SU-DHL-6 (cell line): ENCODE measurements around the gene NHS.

Experiments
- H2AFZ ChIP-seq: fragments of 200-600 bp; sonication (generic); 2 replicates; pipeline ENCODE4 v1.6.1; 2014; ENCODE audit warnings: low read depth, mild to moderate bottlenecking, moderate library complexity, mixed read lengths, antibody characterized with exemption, low read length; ENCODE audit not compliant: severe bottlenecking
- H3F3A ChIP-seq: fragments of 200-600 bp; shearing (Covaris generic); 2 replicates; pipeline ENCODE4 v1.6.0; 2016; ENCODE audit warnings: antibody characterized with exemption, mild to moderate bottlenecking; ENCODE audit not compliant: insufficient read depth
- H3K27ac ChIP-seq: fragments of 200-600 bp; sonication (generic); 2 replicates; pipeline ENCODE4 v1.5.1; 2016; ENCODE audit warnings: low read depth, mild to moderate bottlenecking, low read length, moderate library complexity, mixed read lengths
- H3K27me3 ChIP-seq: fragments of 200-600 bp; sonication (generic), shearing (Covaris generic); 2 replicates; pipeline ENCODE4 v1.6.0; 2014; ENCODE audit warnings: mild to moderate bottlenecking, low read length
- H3K36me3 ChIP-seq: fragments of 200-600 bp; sonication (generic); 2 replicates; pipeline ENCODE4 v1.6.1; 2014; ENCODE audit warnings: mild to moderate bottlenecking, low read length, mixed read lengths
- H3K4me2 ChIP-seq: fragments of 300-600, 200-600 bp; shearing (Covaris generic), sonication (generic); 2 replicates; pipeline ENCODE4 v1.6.0; 2014; ENCODE audit warnings: low read length, low read depth, mild to moderate bottlenecking; ENCODE audit not compliant: poor library complexity, severe bottlenecking
- H3K4me3 ChIP-seq: fragments of 200-600 bp; sonication (generic); 2 replicates; pipeline ENCODE4 v1.5.1; 2014; ENCODE audit warnings: antibody characterized with exemption, low read length, mild to moderate bottlenecking, mixed read lengths; ENCODE audit not compliant: insufficient read depth, poor library complexity, severe bottlenecking
- H3K79me2 ChIP-seq: fragments of 200-600 bp; sonication (generic); 2 replicates; pipeline ENCODE4 v1.6.1; 2014; ENCODE audit warnings: mild to moderate bottlenecking, low read length, moderate library complexity; ENCODE audit not compliant: insufficient read depth
- H3K9ac ChIP-seq: fragments of 200-600 bp; sonication (generic); 2 replicates; pipeline ENCODE4 v1.7.0; 2014; ENCODE audit warnings: mild to moderate bottlenecking, low read length
- H3K9me2 ChIP-seq: fragments of 200-600 bp; sonication (generic); replicated peaks from 2 replicates; pipeline ENCODE4 v1.6.1; 2014; ENCODE audit warnings: low read length; ENCODE audit not compliant: insufficient read depth
- H3K9me3 ChIP-seq: fragments of 200-600 bp; sonication (generic); 2 replicates; pipeline ENCODE4 v1.6.1; 2014; ENCODE audit warnings: low read length, mixed read lengths; ENCODE audit not compliant: insufficient read depth
- H4K20me1 ChIP-seq: fragments of 200-600 bp; sonication (generic); 2 replicates; pipeline ENCODE4 v1.6.1; 2014; ENCODE audit warnings: low read depth, mild to moderate bottlenecking, antibody characterized with exemption, low read length, moderate library complexity, mixed read lengths
- EZH2phosphoT487 ChIP-seq: fragments of 200-600 bp; sonication (generic), shearing (Covaris generic); conservative IDR thresholded peaks from 2 replicates; pipeline ENCODE4 v1.6.1; 2018; ENCODE audit warnings: mild to moderate bottlenecking, antibody characterized with exemption, low read length, moderate library complexity, mixed read lengths
- TF ChIP-seq, protein P1 (sequence below): fragments of 200-600 bp; sonication (generic); IDR thresholded peaks from one replicate; pipeline ENCODE4 v1.5.1; 2017; ENCODE audit warnings: antibody characterized with exemption, mild to moderate bottlenecking, low read length, moderate library complexity; ENCODE audit not compliant: insufficient read depth, poor library complexity, severe bottlenecking

NHS gene

DNA sequence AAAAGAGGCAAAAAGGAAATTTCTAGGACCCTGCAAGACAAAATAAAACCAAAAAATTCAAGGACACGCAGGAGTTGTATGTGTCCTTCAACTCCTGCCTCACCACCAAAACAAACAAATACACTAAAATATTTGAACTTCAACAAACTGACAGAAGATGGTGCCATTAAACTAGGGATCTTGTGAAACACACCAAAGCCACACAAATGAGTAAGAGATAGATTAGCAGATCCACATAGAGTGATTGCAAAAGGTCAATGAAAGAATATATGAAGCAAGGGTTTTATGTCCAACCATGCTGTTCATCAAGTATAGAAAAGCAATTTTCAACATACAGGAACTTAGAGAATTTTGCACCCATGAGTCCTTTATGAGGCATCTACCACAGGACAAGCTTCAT, 322.2 kb downstream of the NHS start:
- no peaks in the 10 kb centered on the region for H3K36me3 ChIP-seq
- no peak overlapping the region for H3K27ac ChIP-seq
- H3K9ac ChIP-seq, result no peak overlapping the region
- H3K79me2 ChIP-seq, result no peaks in the 10 kb centered on the region
- H3K9me2 ChIP-seq, result no peaks in the 10 kb centered on the region
- no peak overlapping the region for H3K4me3 ChIP-seq
- H3K4me2 ChIP-seq, result no peak overlapping the region
- no peaks in the 10 kb centered on the region for H3K27me3 ChIP-seq
- H4K20me1 ChIP-seq, result no peaks in the 10 kb centered on the region
- TF ChIP-seq EZH2phosphoT487, result no peak
- TF ChIP-seq, protein P1, sequence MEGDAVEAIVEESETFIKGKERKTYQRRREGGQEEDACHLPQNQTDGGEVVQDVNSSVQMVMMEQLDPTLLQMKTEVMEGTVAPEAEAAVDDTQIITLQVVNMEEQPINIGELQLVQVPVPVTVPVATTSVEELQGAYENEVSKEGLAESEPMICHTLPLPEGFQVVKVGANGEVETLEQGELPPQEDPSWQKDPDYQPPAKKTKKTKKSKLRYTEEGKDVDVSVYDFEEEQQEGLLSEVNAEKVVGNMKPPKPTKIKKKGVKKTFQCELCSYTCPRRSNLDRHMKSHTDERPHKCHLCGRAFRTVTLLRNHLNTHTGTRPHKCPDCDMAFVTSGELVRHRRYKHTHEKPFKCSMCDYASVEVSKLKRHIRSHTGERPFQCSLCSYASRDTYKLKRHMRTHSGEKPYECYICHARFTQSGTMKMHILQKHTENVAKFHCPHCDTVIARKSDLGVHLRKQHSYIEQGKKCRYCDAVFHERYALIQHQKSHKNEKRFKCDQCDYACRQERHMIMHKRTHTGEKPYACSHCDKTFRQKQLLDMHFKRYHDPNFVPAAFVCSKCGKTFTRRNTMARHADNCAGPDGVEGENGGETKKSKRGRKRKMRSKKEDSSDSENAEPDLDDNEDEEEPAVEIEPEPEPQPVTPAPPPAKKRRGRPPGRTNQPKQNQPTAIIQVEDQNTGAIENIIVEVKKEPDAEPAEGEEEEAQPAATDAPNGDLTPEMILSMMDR, result no peak
- no peaks in the 10 kb centered on the region for H3K9me3 ChIP-seq
- no peaks in the 10 kb centered on the region for H3F3A ChIP-seq
- no peak overlapping the region for H2AFZ ChIP-seq

DNA sequence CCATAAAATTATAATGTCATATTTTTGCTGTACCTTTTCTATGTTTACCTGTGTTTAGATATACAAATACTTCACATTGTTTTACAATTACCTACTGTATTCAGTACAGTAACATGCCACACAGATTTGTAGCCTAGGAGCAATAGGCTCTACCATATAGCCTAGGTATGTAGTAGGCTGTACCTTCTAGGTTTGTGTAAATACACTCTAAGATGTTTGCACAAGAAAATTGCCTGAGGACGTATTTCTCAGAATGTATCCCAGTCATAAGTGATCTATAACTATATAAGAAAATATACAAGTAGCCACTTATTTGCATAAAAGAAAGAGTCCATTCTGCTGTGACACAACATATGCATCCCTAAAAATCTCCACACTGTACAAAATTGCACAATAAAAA, 326.0 kb downstream of the NHS start:
- Histone ChIP-seq H3K9me3 (no peaks in the 10 kb centered on the region), H3F3A (no peaks in the 10 kb centered on the region), H2AFZ (no peak overlapping the region), H3K27ac (no peak overlapping the region), H3K9ac (no peak overlapping the region), H4K20me1 (no peaks in the 10 kb centered on the region), H3K36me3 (no peaks in the 10 kb centered on the region), H3K27me3 (no peaks in the 10 kb centered on the region), H3K9me2 (no peaks in the 10 kb centered on the region), H3K4me2 (no peak overlapping the region), H3K79me2 (no peaks in the 10 kb centered on the region), H3K4me3 (no peak overlapping the region)
- TF ChIP-seq EZH2phosphoT487, result no peak

DNA sequence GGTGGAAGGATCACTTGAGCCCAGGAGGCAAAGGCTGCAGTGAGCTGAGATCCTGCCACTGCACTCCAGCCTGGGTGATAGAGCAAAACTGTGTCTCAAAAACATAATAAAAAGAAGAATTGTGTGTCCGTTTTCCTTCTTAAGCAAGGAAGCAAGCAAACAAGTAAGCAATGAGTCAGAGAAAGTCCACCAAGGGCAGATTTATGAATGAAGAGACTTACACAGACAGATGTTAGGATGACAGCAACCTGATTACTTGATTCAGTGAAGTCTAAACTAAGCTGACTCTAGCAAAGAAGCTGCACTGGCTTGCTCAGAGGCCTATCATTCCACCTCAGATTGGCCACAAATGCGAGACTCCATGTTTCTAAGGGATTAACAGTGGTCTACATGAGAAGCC, 328.2 kb downstream of the NHS start:
- Histone ChIP-seq H3K36me3 (no peaks in the 10 kb centered on the region), H3F3A (no peaks in the 10 kb centered on the region), H3K27ac (no peak overlapping the region), H3K9me3 (no peaks in the 10 kb centered on the region), H4K20me1 (no peaks in the 10 kb centered on the region), H3K79me2 (no peaks in the 10 kb centered on the region), H3K4me3 (no peak overlapping the region), H3K9me2 (no peaks in the 10 kb centered on the region), H3K9ac (no peak overlapping the region), H2AFZ (no peak overlapping the region), H3K27me3 (no peaks in the 10 kb centered on the region), H3K4me2 (no peak overlapping the region)
- TF ChIP-seq, protein P1, result no peak

DNA sequence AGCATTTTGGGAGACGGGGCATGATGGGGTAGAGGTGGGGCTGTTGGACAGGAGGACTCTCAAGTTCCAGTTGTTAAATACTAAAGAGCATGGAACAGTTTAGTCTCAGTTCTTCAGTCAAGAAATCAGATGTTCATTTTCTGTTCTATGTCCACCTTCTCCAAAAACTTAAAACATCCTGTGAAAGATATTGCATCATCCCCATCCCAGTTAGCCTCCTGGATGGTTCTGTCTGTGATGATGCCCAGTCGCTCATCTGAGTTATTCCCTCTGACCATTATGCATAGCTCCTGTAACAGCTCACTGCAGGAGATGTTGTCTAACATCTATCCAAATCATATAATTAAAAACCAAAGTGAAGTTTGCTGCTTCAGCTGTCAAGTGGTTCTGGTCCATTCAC, 330.2 kb downstream of the NHS start:
- H3K4me3 ChIP-seq, result no peak overlapping the region
- no peak overlapping the region for H2AFZ ChIP-seq
- H4K20me1 ChIP-seq, result no peaks in the 10 kb centered on the region
- no peaks in the 10 kb centered on the region for H3K79me2 ChIP-seq
- no peak overlapping the region for H3K9ac ChIP-seq
- no peaks in the 10 kb centered on the region for H3K9me3 ChIP-seq
- TF ChIP-seq, protein P1, result no peak
- no peak for TF ChIP-seq EZH2phosphoT487
- no peaks in the 10 kb centered on the region for H3K36me3 ChIP-seq
- H3K4me2 ChIP-seq, result no peak overlapping the region
- no peaks in the 10 kb centered on the region for H3K9me2 ChIP-seq
- no peaks in the 10 kb centered on the region for H3F3A ChIP-seq
- H3K27me3 ChIP-seq, result no peaks in the 10 kb centered on the region
- no peak overlapping the region for H3K27ac ChIP-seq
